Measurements from ENCODE around the gene TCAF2.
"Not testable (repeated sequence)": the region's sequence is repeated elsewhere in the genome, so short reads cannot be mapped to it uniquely, and the experiment has no call there.

- not testable (repeated sequence) for TF ChIP-seq CTCF (IDR thresholded peaks at IDR 0.05; ENCODE audit: insufficient read depth, low read length, poor library complexity, severe bottlenecking); EZH2phosphoT487 (conservative IDR thresholded peaks at IDR 0.05; ENCODE audit: low read length)
These were observed 32.6 kb upstream of the TCAF2 start for GRCh38 chr7:143588183-143588582.
